AG04449 (cell line): Measurements from ENCODE around the gene PRSS50.

Experiments
- CTCF ChIA-PET: fragments of 350-600 bp; formaldehyde crosslinking; extraction: SDS; loops from one replicate; lab custom pipeline; 2021; ENCODE audit warnings: antibody characterized with exemption; lab: Yijun Ruan, JAX
- POLR2A ChIA-PET: fragments of 400-600, 350-600 bp; formaldehyde crosslinking; extraction: SDS; loops from one replicate; lab custom pipeline; 2020; ENCODE audit warnings: antibody characterized with exemption, inconsistent platforms; lab: Yijun Ruan, JAX
- DNase-seq: peaks from one replicate; pipeline ENCODE4 v3.0.0-alpha.2; 2010; ENCODE audit warnings: low read depth, low spot score
- H3K4me3 ChIP-seq: 2 replicates; pipeline ENCODE4 v1.5.1; 2011; ENCODE audit warnings: low read depth, mild to moderate bottlenecking, control low read depth, low read length
- CTCF ChIP-seq: IDR thresholded peaks from one replicate; pipeline ENCODE4 v1.5.1; 2011; ENCODE audit warnings: mild to moderate bottlenecking, moderate library complexity, low read length, control low read depth, inconsistent platforms; ENCODE audit not compliant: insufficient read depth; ENCODE audit errors: missing control alignments

The PRSS50 gene

GRCh38 chr3:46725621-46726314, 8.1 kb upstream of the PRSS50 start:
- no peak for DNase-seq
- TF ChIP-seq CTCF = no peak
- ChIA-PET POLR2A (no interaction called here), CTCF (interaction anchor here (1.3 kb wide), 1 partner anchor 184 kb away, joined by 7 read pairs; no protein-coding TSS in a partner anchor)
- no peak overlapping the region for H3K4me3 ChIP-seq

GRCh38 chr3:46724424-46724823, 6.8 kb upstream of the PRSS50 start:
- no peak for TF ChIP-seq CTCF
- DNase-seq = no peak
- ChIA-PET POLR2A (no interaction called here), CTCF (no interaction called here)
- no peak overlapping the region for H3K4me3 ChIP-seq

GRCh38 chr3:46722443-46722842, 4.8 kb upstream of the PRSS50 start:
- no peak for TF ChIP-seq CTCF

GRCh38 chr3:46721009-46721408, 3.3 kb upstream of the PRSS50 start:
- POLR2A ChIA-PET = no interaction called here
- CTCF ChIA-PET = interaction anchor here (1.4 to 3.7 kb wide), 5 partner anchors 14 to 232 kb away, joined by 4 to 29 read pairs (median 6); no protein-coding TSS in a partner anchor

More at GRCh38 chr3:46722443-46722842, 4.8 kb upstream of the PRSS50 start:
- POLR2A ChIA-PET = no interaction called here
- CTCF ChIA-PET = no interaction called here
- no peak overlapping the region for H3K4me3 ChIP-seq
- DNase-seq = no peak

GRCh38 chr3:46719735-46720271, 2.1 kb upstream of the PRSS50 start:
- ChIA-PET POLR2A (no interaction called here), CTCF (interaction anchor here (0.9 to 3.7 kb wide), 6 partner anchors 9 to 231 kb away, joined by 3 to 29 read pairs (median 6); no protein-coding TSS in a partner anchor)

More at GRCh38 chr3:46721009-46721408, 3.3 kb upstream of the PRSS50 start:
- DNase-seq = no peak
- no peak for TF ChIP-seq CTCF
- no peak overlapping the region for H3K4me3 ChIP-seq

More at GRCh38 chr3:46719735-46720271, 2.1 kb upstream of the PRSS50 start:
- no peak for DNase-seq
- no peak for TF ChIP-seq CTCF
- H3K4me3 ChIP-seq = no peak overlapping the region
